Stimulated activated CD4-positive, alpha-beta T cell treated with anti-CD3 and anti-CD28 coated beads, Interleukin-1b, Interleukin-23, amount 100 ng/mL, for 48 hours (primary cell): ENCODE data around the gene ADAM23.
"Not testable (repeated sequence)": the region's sequence is repeated elsewhere in the genome, so short reads cannot be mapped to it uniquely, and the experiment has no call there.

ENCODE experiments used
- DNase-seq: peaks from one replicate; pipeline ENCODE4 v3.0.0-alpha.2; 2020

Gene ADAM23

GRCh38 chr2:206442833-206443734 lies at the start of gene ADAM23:
Gene ADAM23, plus strand, starts transcription at chr2:206443532. Its CDS starts 335 bp downstream, at chr2:206443867.
- peak; percentile 32 for DNase-seq

GRCh38 chr2:206396211-206396610 lies 47.1 kb upstream of the ADAM23 start:
- no peak for DNase-seq

GRCh38 chr2:206402956-206403569 lies 40.3 kb upstream of the ADAM23 start:
- not testable (repeated sequence) for DNase-seq

- no peak for DNase-seq
Measured at GRCh38 chr2:206408323-206409320, 34.7 kb upstream of the ADAM23 start.

GRCh38 chr2:206410714-206411113 lies 32.6 kb upstream of the ADAM23 start:
- DNase-seq, result no peak

- no peak for DNase-seq
Measured at GRCh38 chr2:206415618-206416243, 27.6 kb upstream of the ADAM23 start.

GRCh38 chr2:206418968-206419367 lies 24.4 kb upstream of the ADAM23 start:
- no peak for DNase-seq

GRCh38 chr2:206420721-206421120 lies 22.6 kb upstream of the ADAM23 start:
- no peak for DNase-seq

- DNase-seq, result no peak
Measured at GRCh38 chr2:206422493-206422892, 20.8 kb upstream of the ADAM23 start.

- no peak for DNase-seq
Measured at GRCh38 chr2:206423147-206423546, 20.2 kb upstream of the ADAM23 start.

GRCh38 chr2:206424134-206424533 lies 19.2 kb upstream of the ADAM23 start:
- DNase-seq, result no peak

- DNase-seq, result no peak
Measured at GRCh38 chr2:206428783-206429182, 14.5 kb upstream of the ADAM23 start.

- no peak for DNase-seq
Measured at GRCh38 chr2:206430452-206430851, 12.9 kb upstream of the ADAM23 start.

- no peak for DNase-seq
Measured at GRCh38 chr2:206431439-206431838, 11.9 kb upstream of the ADAM23 start.

- DNase-seq, result no peak
Measured at GRCh38 chr2:206432193-206433082, 10.9 kb upstream of the ADAM23 start.

GRCh38 chr2:206433190-206433589 lies 10.1 kb upstream of the ADAM23 start:
- no peak for DNase-seq

- DNase-seq, result no peak
Measured at GRCh38 chr2:206433686-206434085, 9.6 kb upstream of the ADAM23 start.

GRCh38 chr2:206435742-206436141 lies 7.6 kb upstream of the ADAM23 start:
- no peak for DNase-seq

- no peak for DNase-seq
Measured at GRCh38 chr2:206438196-206438724, 5.1 kb upstream of the ADAM23 start.

GRCh38 chr2:206442474-206442832 lies 879 bp upstream of the ADAM23 start:
- DNase-seq, result no peak
